ENCODE measurements around the gene PCSK7.
"Not testable (repeated sequence)": the region's sequence is repeated elsewhere in the genome, so short reads cannot be mapped to it uniquely, and the experiment has no call there.

The PCSK7 gene

GRCh38 chr11:117206111-117206510, 25.8 kb downstream of the PCSK7 start:
- not testable (repeated sequence) for H3K9ac ChIP-seq (ENCODE audit: low read length); H4K20me1 ChIP-seq (ENCODE audit: low read depth, low read length); H3F3A ChIP-seq (ENCODE audit: insufficient read depth)

GRCh38 chr11:117205211-117205818, 26.6 kb downstream of the PCSK7 start:
- no peak overlapping the region for H3K27ac ChIP-seq (ENCODE audit: low read depth, low read length)
- H3K4me3 ChIP-seq (ENCODE audit: insufficient read depth, low read length, poor library complexity, severe bottlenecking), result no peak overlapping the region

More at GRCh38 chr11:117206111-117206510, 25.8 kb downstream of the PCSK7 start:
- not testable (repeated sequence) for H3K36me3 ChIP-seq (ENCODE audit: low read length); H3K9me3 ChIP-seq (ENCODE audit: insufficient read depth, low read length); H3K27ac ChIP-seq (ENCODE audit: low read depth, low read length); H3K9me2 ChIP-seq (replicated peaks; ENCODE audit: insufficient read depth, low read length); H2AFZ ChIP-seq (ENCODE audit: low read depth, low read length, severe bottlenecking); H3K27me3 ChIP-seq (ENCODE audit: low read length); H3K4me2 ChIP-seq (ENCODE audit: low read depth, low read length, poor library complexity, severe bottlenecking); H3K4me3 ChIP-seq (ENCODE audit: insufficient read depth, low read length, poor library complexity, severe bottlenecking); H3K79me2 ChIP-seq (ENCODE audit: insufficient read depth, low read length)

GRCh38 chr11:117204283-117205080, 27.4 kb downstream of the PCSK7 start:
- H3F3A ChIP-seq (ENCODE audit: insufficient read depth), result no peaks in the 10 kb centered on the region
- H4K20me1 ChIP-seq (ENCODE audit: low read depth, low read length), result no peaks in the 10 kb centered on the region
- H3K4me3 ChIP-seq (ENCODE audit: insufficient read depth, low read length, poor library complexity, severe bottlenecking), result no peak overlapping the region
- H3K9ac ChIP-seq (ENCODE audit: low read length), result no peak overlapping the region
- no peak overlapping the region for H3K27ac ChIP-seq (ENCODE audit: low read depth, low read length)
- no peaks in the 10 kb centered on the region for H3K27me3 ChIP-seq (ENCODE audit: low read length)
- H3K36me3 ChIP-seq (ENCODE audit: low read length), result no peaks in the 10 kb centered on the region
- TF ChIP-seq EZH2phosphoT487 (conservative IDR thresholded peaks at IDR 0.05; ENCODE audit: low read length) (no peak), CTCF (IDR thresholded peaks at IDR 0.05; ENCODE audit: insufficient read depth, low read length, poor library complexity, severe bottlenecking) (no peak)
- no peaks in the 10 kb centered on the region for H3K79me2 ChIP-seq (ENCODE audit: insufficient read depth, low read length)
- no peaks in the 10 kb centered on the region for H3K9me3 ChIP-seq (ENCODE audit: insufficient read depth, low read length)
- H3K9me2 ChIP-seq (replicated peaks; ENCODE audit: insufficient read depth, low read length), result no peaks in the 10 kb centered on the region
- no peak overlapping the region for H3K4me2 ChIP-seq (ENCODE audit: low read depth, low read length, poor library complexity, severe bottlenecking)
- H2AFZ ChIP-seq (ENCODE audit: low read depth, low read length, severe bottlenecking), result no peak overlapping the region

More at GRCh38 chr11:117205211-117205818, 26.6 kb downstream of the PCSK7 start:
- H3K36me3 ChIP-seq (ENCODE audit: low read length), result no peaks in the 10 kb centered on the region
- no peaks in the 10 kb centered on the region for H4K20me1 ChIP-seq (ENCODE audit: low read depth, low read length)
- no peak overlapping the region for H3K4me2 ChIP-seq (ENCODE audit: low read depth, low read length, poor library complexity, severe bottlenecking)
- no peaks in the 10 kb centered on the region for H3K27me3 ChIP-seq (ENCODE audit: low read length)
- no peak overlapping the region for H3K9ac ChIP-seq (ENCODE audit: low read length)
- H3K79me2 ChIP-seq (ENCODE audit: insufficient read depth, low read length), result no peaks in the 10 kb centered on the region
- no peaks in the 10 kb centered on the region for H3F3A ChIP-seq (ENCODE audit: insufficient read depth)
- H3K9me2 ChIP-seq (replicated peaks; ENCODE audit: insufficient read depth, low read length), result no peaks in the 10 kb centered on the region
- no peak overlapping the region for H2AFZ ChIP-seq (ENCODE audit: low read depth, low read length, severe bottlenecking)
- no peaks in the 10 kb centered on the region for H3K9me3 ChIP-seq (ENCODE audit: insufficient read depth, low read length)
- no peak for TF ChIP-seq CTCF (IDR thresholded peaks at IDR 0.05; ENCODE audit: insufficient read depth, low read length, poor library complexity, severe bottlenecking)
- TF ChIP-seq EZH2phosphoT487 (conservative IDR thresholded peaks at IDR 0.05; ENCODE audit: low read length), result no peak

GRCh38 chr11:117203069-117203407, 28.8 kb downstream of the PCSK7 start:
- Histone ChIP-seq H4K20me1 (ENCODE audit: low read depth, low read length) (no peaks in the 10 kb centered on the region), H3K79me2 (ENCODE audit: insufficient read depth, low read length) (no peaks in the 10 kb centered on the region), H3K9me3 (ENCODE audit: insufficient read depth, low read length) (no peaks in the 10 kb centered on the region), H3K4me2 (ENCODE audit: low read depth, low read length, poor library complexity, severe bottlenecking) (no peak overlapping the region), H3K36me3 (ENCODE audit: low read length) (no peaks in the 10 kb centered on the region), H2AFZ (ENCODE audit: low read depth, low read length, severe bottlenecking) (no peak overlapping the region), H3K9ac (ENCODE audit: low read length) (no peak overlapping the region), H3K27ac (ENCODE audit: low read depth, low read length) (no peak overlapping the region), H3K4me3 (ENCODE audit: insufficient read depth, low read length, poor library complexity, severe bottlenecking) (no peak overlapping the region), H3F3A (ENCODE audit: insufficient read depth) (no peaks in the 10 kb centered on the region), H3K27me3 (ENCODE audit: low read length) (no peaks in the 10 kb centered on the region), H3K9me2 (replicated peaks; ENCODE audit: insufficient read depth, low read length) (no peaks in the 10 kb centered on the region)
- no peak for TF ChIP-seq EZH2phosphoT487 (conservative IDR thresholded peaks at IDR 0.05; ENCODE audit: low read length)
- TF ChIP-seq CTCF (IDR thresholded peaks at IDR 0.05; ENCODE audit: insufficient read depth, low read length, poor library complexity, severe bottlenecking), result no peak
